Posterior cingulate gyrus (tissue), 11 donors: ENCODE measurements around the gene HEMGN.
A peak's percentile ranks its signal among the peaks of the same experiment; 100 is the strongest.

Source experiments
- DNase-seq, 10 donors: peaks; one replicate each; pipeline versions ENCODE4 v3.0.0 to v3.0.0-alpha.2; 2020 to 2021; ENCODE audit warnings: mixed read lengths in 3 of 10
- intact Hi-C: fragments of 100-400 bp; cut with DNase I; formaldehyde crosslinking; loops from one replicate; pipeline ENCODE4 v1.15.1; 2023

The HEMGN gene

GRCh38 chr9:97904725-97905124 lies 33.2 kb downstream of the HEMGN start:
- DNase-seq = no peak
- intact Hi-C loops = no loop called here

- no peak for DNase-seq
- intact Hi-C loops = no loop called here
These were observed 34.8 kb downstream of the HEMGN start for GRCh38 chr9:97903177-97903576.

GRCh38 chr9:97900738-97901565 lies 37.0 kb downstream of the HEMGN start:
- intact Hi-C loops = loop anchor here (1.0 kb wide), 1 partner anchor 191 kb away; no protein-coding TSS in a partner anchor
- peak in 1 of 10 donors; percentile 20 for DNase-seq

GRCh38 chr9:97900103-97900737 lies 37.8 kb downstream of the HEMGN start:
- DNase-seq = no peak
- intact Hi-C loops = no loop called here

- no peak for DNase-seq
- intact Hi-C loops = no loop called here
These were observed 42.2 kb downstream of the HEMGN start for GRCh38 chr9:97895695-97896332.

GRCh38 chr9:97895211-97895610 lies 42.8 kb downstream of the HEMGN start:
- no peak for DNase-seq
- intact Hi-C loops = no loop called here

GRCh38 chr9:97892421-97892820 lies 45.6 kb downstream of the HEMGN start:
- no peak for DNase-seq
- intact Hi-C loops = no loop called here

- intact Hi-C loops = no loop called here
- DNase-seq = no peak
These were observed 46.2 kb downstream of the HEMGN start for GRCh38 chr9:97891736-97892135.

- intact Hi-C loops = no loop called here
- peak in 1 of 10 donors; percentile 24 for DNase-seq
These were observed 47.8 kb downstream of the HEMGN start for GRCh38 chr9:97889941-97890887.

GRCh38 chr9:97880336-97880735 lies 57.6 kb downstream of the HEMGN start:
- DNase-seq = no peak
- intact Hi-C loops = no loop called here
